Muscle of leg (tissue), 9 donors: ENCODE measurements around the gene INPP5E. TPM values are rescaled to one million over a fixed set of nuclear protein-coding genes. Genes with fewer than 3 reads are reported as not detected.

Experiments
- polyA plus RNA-seq, 8 donors: library from polyadenylated mRNA; unstranded; fragments of 120-200 nt; gene quantifications; one replicate each; pipeline versions ENCODE4 v1.2.1 to v1.2.3, GENCODE V29; 2013; ENCODE audit warnings: inconsistent platforms in 1 of 8, low replicate concordance in 1 of 8; ENCODE audit not compliant: insufficient read length in 8 of 8, insufficient read depth in 1 of 8
- total RNA-seq: library from RNA; stranded (reverse); fragments of 120-200 nt; gene quantifications from one replicate; pipeline ENCODE4 v1.2.4, GENCODE V29; 2013

The INPP5E gene
- total and polyA plus RNA-seq, 9 donors = 5.9 to 14.4 (median 10.5) TPM

Other genes starting within 250 kb of the INPP5E start
- gene LHX3, start 234.7 kb downstream of the INPP5E start, total RNA-seq = not detected
- gene LHX3, start 234.7 kb downstream of the INPP5E start, polyA plus RNA-seq = under 1 TPM in 1 of 8 donors, not detected in 7; 0.24 TPM
- gene QSOX2, start 194.0 kb downstream of the INPP5E start, total RNA-seq = 4.1 TPM
- gene QSOX2, start 194.0 kb downstream of the INPP5E start, polyA plus RNA-seq = 10 to 100 TPM in 3 of 8 donors, 1 to 10 TPM in 5; 7.0 to 11.8 (median 8.7) TPM
- gene CCDC187, start 135.8 kb downstream of the INPP5E start, total RNA-seq = 0.04 TPM
- under 1 TPM; 0.01 to 0.16 (median 0.08) TPM for gene CCDC187, start 135.8 kb downstream of the INPP5E start, polyA plus RNA-seq
- 25.1 TPM for gene GPSM1, start 112.3 kb downstream of the INPP5E start, total RNA-seq
- 10 to 100 TPM; 22.8 to 36.0 (median 27.3) TPM for gene GPSM1, start 112.3 kb downstream of the INPP5E start, polyA plus RNA-seq
- 30.2 TPM for gene DNLZ, start 76.1 kb downstream of the INPP5E start, total RNA-seq
- gene DNLZ, start 76.1 kb downstream of the INPP5E start, polyA plus RNA-seq = 10 to 100 TPM in 4 of 8 donors, 1 to 10 TPM in 4; 8.1 to 31.5 (median 9.8) TPM
- gene CARD9, start 66.2 kb downstream of the INPP5E start, total RNA-seq = 1.2 TPM
- 1 to 10 TPM; 1.1 to 2.7 (median 1.5) TPM for gene CARD9, start 66.2 kb downstream of the INPP5E start, polyA plus RNA-seq
- 3.1 TPM for gene SNAPC4, start 39.7 kb downstream of the INPP5E start, total RNA-seq
- 1 to 10 TPM; 4.9 to 7.1 (median 6.2) TPM for gene SNAPC4, start 39.7 kb downstream of the INPP5E start, polyA plus RNA-seq
- 20.9 TPM for gene ENTR1, start 29.2 kb downstream of the INPP5E start, total RNA-seq
- gene ENTR1, start 29.2 kb downstream of the INPP5E start, polyA plus RNA-seq = 10 to 100 TPM; 28.9 to 35.0 (median 32.6) TPM
- gene PMPCA, start 29.2 kb downstream of the INPP5E start, total RNA-seq = 24.6 TPM
- 10 to 100 TPM; 33.4 to 49.9 (median 41.3) TPM for gene PMPCA, start 29.2 kb downstream of the INPP5E start, polyA plus RNA-seq
- 17.9 TPM for gene SEC16A, start 43.2 kb upstream of the INPP5E start, total RNA-seq
- gene SEC16A, start 43.2 kb upstream of the INPP5E start, polyA plus RNA-seq = 10 to 100 TPM; 34.9 to 52.7 (median 38.3) TPM
- 16.7 TPM for gene NOTCH1, start 106.2 kb upstream of the INPP5E start, total RNA-seq
- 10 to 100 TPM; 18.5 to 39.5 (median 27.9) TPM for gene NOTCH1, start 106.2 kb upstream of the INPP5E start, polyA plus RNA-seq
- gene EGFL7, start 223.1 kb upstream of the INPP5E start, total RNA-seq = 78.4 TPM
- gene EGFL7, start 223.1 kb upstream of the INPP5E start, polyA plus RNA-seq = 10 to 100 TPM; 56.8 to 95.9 (median 63.5) TPM
- 12.6 TPM for gene AGPAT2, start 247.6 kb upstream of the INPP5E start, total RNA-seq
- gene AGPAT2, start 247.6 kb upstream of the INPP5E start, polyA plus RNA-seq = 10 to 100 TPM; 11.3 to 22.2 (median 14.9) TPM